CD14-positive monocyte (primary cell): ENCODE results near the gene SZT2. TPM values are rescaled to one million over a fixed set of nuclear protein-coding genes. Genes with fewer than 3 reads are reported as not detected.

Experiments used
- DNase-seq, 3 donors: peaks; one replicate each; pipeline ENCODE4 v3.0.0-alpha.2; 2011 to 2022
- H2AFZ ChIP-seq: 2 replicates; pipeline ENCODE4 v1.6.0; 2012; ENCODE audit warnings: mild to moderate bottlenecking, low read depth, low read length, inconsistent platforms; ENCODE audit not compliant: insufficient read depth, poor library complexity, severe bottlenecking
- H3K27ac ChIP-seq, 2 donors: 1 replicate in 1 of 2; 2 replicates in 1 of 2; pipeline ENCODE4 v1.5.1; 2012 to 2013; ENCODE audit warnings: low read length in 2 of 2, control low read depth in 1 of 2, inconsistent platforms in 1 of 2, low read depth in 1 of 2, mild to moderate bottlenecking in 1 of 2
- H3K27me3 ChIP-seq, 2 donors: one replicate each; pipeline versions ENCODE4 v1.6.0 to v1.6.1; 2011 to 2013; ENCODE audit warnings: low read length in 2 of 2; ENCODE audit not compliant: control insufficient read depth in 2 of 2, insufficient read depth in 2 of 2
- H3K36me3 ChIP-seq, 2 donors: replicated peaks in 1 of 2; 1 replicate in 1 of 2; 2 replicates in 1 of 2; pipeline versions ENCODE4 v1.5.1 to v1.6.1; 2012 to 2013; ENCODE audit warnings: low read length in 2 of 2, control low read depth in 1 of 2, inconsistent platforms in 1 of 2, mild to moderate bottlenecking in 1 of 2; ENCODE audit not compliant: insufficient read depth in 2 of 2, control insufficient read depth in 1 of 2
- H3K4me1 ChIP-seq, 2 donors: 1 replicate in 1 of 2; 2 replicates in 1 of 2; pipeline versions ENCODE4 v1.5.1 to v1.6.1; 2012 to 2013; ENCODE audit warnings: low read length in 2 of 2, control low read depth in 1 of 2, inconsistent platforms in 1 of 2, mild to moderate bottlenecking in 1 of 2, moderate library complexity in 1 of 2; ENCODE audit not compliant: insufficient read depth in 2 of 2, control insufficient read depth in 1 of 2
- H3K4me2 ChIP-seq: replicated peaks from 2 replicates; pipeline ENCODE3; 2012; ENCODE audit warnings: low read length, moderate library complexity, mild to moderate bottlenecking; ENCODE audit not compliant: poor library complexity, severe bottlenecking; ENCODE audit errors: extremely low read depth
- H3K4me3 ChIP-seq, 3 experiments: fragments of 200-600 bp in 1 of 3; sonication (generic) in 1 of 3; replicated peaks in 1 of 3; 1 replicate in 2 of 3; 2 replicates in 1 of 3; pipeline ENCODE4 v1.5.1; 2011 to 2013; ENCODE audit warnings: low read length in 3 of 3, mild to moderate bottlenecking in 3 of 3, control low read depth in 2 of 3, low read depth in 2 of 3, inconsistent platforms in 1 of 3, moderate library complexity in 1 of 3
- H3K79me2 ChIP-seq: 2 replicates; pipeline ENCODE4 v1.6.0; 2012; ENCODE audit warnings: mild to moderate bottlenecking, control low read depth, inconsistent platforms, low read length, moderate library complexity; ENCODE audit not compliant: insufficient read depth
- H3K9ac ChIP-seq: 2 replicates; pipeline ENCODE4 v1.6.0; 2017; ENCODE audit warnings: low read length, mild to moderate bottlenecking; ENCODE audit not compliant: insufficient read depth, poor library complexity, severe bottlenecking
- H3K9me3 ChIP-seq, 2 donors: replicated peaks in 1 of 2; 1 replicate in 1 of 2; 2 replicates in 1 of 2; pipeline versions ENCODE4 v1.5.1 to v1.6.1; 2012 to 2013; ENCODE audit warnings: low read length in 2 of 2, control low read depth in 1 of 2; ENCODE audit not compliant: control insufficient read depth in 1 of 2, insufficient read depth in 1 of 2
- H4K20me1 ChIP-seq: 2 replicates; pipeline ENCODE4 v1.6.0; 2012; ENCODE audit warnings: mild to moderate bottlenecking, low read length, control low read depth, moderate library complexity; ENCODE audit not compliant: insufficient read depth
- H3K27ac Mint-ChIP-seq, 7 donors: one replicate each; pipeline ENCODE4 v1.8.0; 2020; ENCODE audit warnings: mild to moderate bottlenecking in 7 of 7, mixed read lengths in 7 of 7, moderate library complexity in 6 of 7, inconsistent platforms in 2 of 7
- H3K27me3 Mint-ChIP-seq, 3 donors: one replicate each; pipeline ENCODE4 v1.8.0; 2021 to 2022; ENCODE audit warnings: low read depth in 3 of 3, mild to moderate bottlenecking in 3 of 3, mixed read lengths in 3 of 3, moderate library complexity in 3 of 3, inconsistent platforms in 1 of 3
- H3K36me3 Mint-ChIP-seq, 2 donors: one replicate each; pipeline ENCODE4 v1.8.0; 2020; ENCODE audit warnings: mixed read lengths in 2 of 2, inconsistent platforms in 1 of 2, mild to moderate bottlenecking in 1 of 2
- H3K4me1 Mint-ChIP-seq: one replicate; pipeline ENCODE4 v1.8.0; 2020; ENCODE audit warnings: mild to moderate bottlenecking, mixed read lengths
- H3K4me3 Mint-ChIP-seq, 2 donors: one replicate each; pipeline ENCODE4 v1.8.0; 2020; ENCODE audit warnings: mild to moderate bottlenecking in 2 of 2, mixed read lengths in 2 of 2, moderate library complexity in 1 of 2
- H3K9me3 Mint-ChIP-seq, 7 donors: one replicate each; pipeline ENCODE4 v1.8.0; 2020 to 2022; ENCODE audit warnings: mixed read lengths in 7 of 7, mild to moderate bottlenecking in 6 of 7, moderate library complexity in 6 of 7, inconsistent platforms in 2 of 7
- CTCF ChIP-seq: fragments of 200-600 bp; IDR thresholded peaks from one replicate; pipeline ENCODE4 v1.8.0; 2022; ENCODE audit warnings: antibody characterized with exemption, mild to moderate bottlenecking
- WGBS: methylation state at CpG from one replicate; pipeline ENCODE4 v1.1.5; 2013; ENCODE audit warnings: missing lambda C conversion rate; ENCODE audit not compliant: insufficient coverage; 5-methylcytosine and 5-hydroxymethylcytosine counted together
- intact Hi-C, 2 donors: fragments of 100-400 bp; cut with micrococcal nuclease; formaldehyde crosslinking; loops; one replicate each; pipeline versions ENCODE4 v1.15.0 to v1.15.1; 2023
- polyA plus RNA-seq, 3 donors: library from polyadenylated mRNA; depleted of rRNA in 1 of 3; unstranded in 2 of 3; stranded (reverse) in 1 of 3; fragments of 300-500 nt in 2 of 3; fragments of >200 nt in 1 of 3; fragmentation: Illumina TruSeq in 2 of 3; gene quantifications; 1 replicate in 2 of 3; 2 replicates in 1 of 3; pipeline ENCODE4 v1.2.3, GENCODE V29; 2012 to 2021

The SZT2 gene
- polyA plus RNA-seq, 3 donors: 2.4 to 29.9 (median 2.6) TPM

- Histone ChIP-seq H2AFZ (no peak overlapping the region), H3K27ac (no peak overlapping the region), H3K4me2 (no peak overlapping the region), H3K9me3 (no peaks in the 10 kb centered on the region), H3K4me1 (no peaks in the 10 kb centered on the region), H3K36me3 (no peaks in the 10 kb centered on the region), H3K79me2 (no peaks in the 10 kb centered on the region), H3K27me3 (no peaks in the 10 kb centered on the region), H3K9ac (no peak overlapping the region), H4K20me1 (no peaks in the 10 kb centered on the region), H3K4me3 (no peak overlapping the region)
- Mint-ChIP-seq H3K27me3 (peaks cover 0 to 4% (median 2%) of the 10 kb centered on the region in 3 donors), H3K4me3 (no peak overlapping the region), H3K27ac (no peak overlapping the region), H3K9me3 (peaks cover 0 to 2% (median 0%) of the 10 kb centered on the region in 7 donors), H3K36me3 (no peaks in the 10 kb centered on the region), H3K4me1 (peaks cover 5% of the 10 kb centered on the region)
- TF ChIP-seq CTCF: no peak
- no peak for DNase-seq
- intact Hi-C loops: no loop called here
- 97% methylated on average over 4 of the region's 4 CpGs for WGBS
Measured at GRCh38 chr1:43344267-43344850, 45.3 kb upstream of the SZT2 start.

- H3K9me3 Mint-ChIP-seq: peaks cover 0 to 2% (median 0%) of the 10 kb centered on the region in 7 donors
- Histone ChIP-seq H3K27me3 (no peaks in the 10 kb centered on the region), H2AFZ (no peak overlapping the region), H3K4me1 (no peaks in the 10 kb centered on the region), H3K4me3 (no peak overlapping the region), H3K79me2 (no peaks in the 10 kb centered on the region), H3K4me2 (no peak overlapping the region), H4K20me1 (no peaks in the 10 kb centered on the region), H3K36me3 (no peaks in the 10 kb centered on the region), H3K9me3 (no peaks in the 10 kb centered on the region), H3K9ac (no peak overlapping the region), H3K27ac (no peak overlapping the region)
- intact Hi-C loops: no loop called here
- peaks cover 10% of the 10 kb centered on the region for H3K4me1 Mint-ChIP-seq
- H3K27me3 Mint-ChIP-seq: peaks cover 0 to 5% (median 2%) of the 10 kb centered on the region in 3 donors
- no peak for TF ChIP-seq CTCF
- H3K36me3 Mint-ChIP-seq: no peaks in the 10 kb centered on the region
- no peak overlapping the region for H3K27ac Mint-ChIP-seq
- no peak overlapping the region for H3K4me3 Mint-ChIP-seq
- WGBS: 53% methylated on average over 3 of the region's 3 CpGs
- DNase-seq: no peak
Measured at GRCh38 chr1:43345120-43345519, 44.6 kb upstream of the SZT2 start.
